ENCODE data around the gene RANBP3.
"Not testable (repeated sequence)": the region's sequence is repeated elsewhere in the genome, so short reads cannot be mapped to it uniquely, and the experiment has no call there.

Gene RANBP3

GRCh38 chr19:5903056-5903623 lies 74.8 kb downstream of the RANBP3 start:
- no peak for DNase-seq (ENCODE audit: low spot score)

GRCh38 chr19:5900976-5901375 lies 77.0 kb downstream of the RANBP3 start:
- DNase-seq (ENCODE audit: low spot score), result no peak

GRCh38 chr19:5899728-5900526 lies 78.0 kb downstream of the RANBP3 start:
- DNase-seq (ENCODE audit: low spot score), result no peak

GRCh38 chr19:5897189-5897969 lies 80.6 kb downstream of the RANBP3 start:
- DNase-seq (ENCODE audit: low spot score), result no peak

GRCh38 chr19:5896365-5897076 lies 81.4 kb downstream of the RANBP3 start:
- DNase-seq (ENCODE audit: low spot score), result no peak

GRCh38 chr19:5895890-5896289 lies 82.0 kb downstream of the RANBP3 start:
- DNase-seq (ENCODE audit: low spot score), result no peak

GRCh38 chr19:5895409-5895808 lies 82.5 kb downstream of the RANBP3 start:
- no peak for DNase-seq (ENCODE audit: low spot score)

GRCh38 chr19:5894704-5895349 lies 83.1 kb downstream of the RANBP3 start:
- no peak for DNase-seq (ENCODE audit: low spot score)

GRCh38 chr19:5893907-5894703 lies 83.8 kb downstream of the RANBP3 start:
- DNase-seq (ENCODE audit: low spot score), result no peak

GRCh38 chr19:5893296-5893903 lies 84.5 kb downstream of the RANBP3 start:
- no peak for DNase-seq (ENCODE audit: low spot score)

GRCh38 chr19:5892772-5893275 lies 85.1 kb downstream of the RANBP3 start:
- no peak for DNase-seq (ENCODE audit: low spot score)

GRCh38 chr19:5891938-5892771 lies 85.8 kb downstream of the RANBP3 start:
- no peak for DNase-seq (ENCODE audit: low spot score)

GRCh38 chr19:5891572-5891937 lies 86.4 kb downstream of the RANBP3 start:
- DNase-seq (ENCODE audit: low spot score), result no peak

GRCh38 chr19:5890099-5890498 lies 87.8 kb downstream of the RANBP3 start:
- no peak for DNase-seq (ENCODE audit: low spot score)

GRCh38 chr19:5889288-5889971 lies 88.5 kb downstream of the RANBP3 start:
- DNase-seq (ENCODE audit: low spot score), result no peak

- DNase-seq (ENCODE audit: low spot score), result not testable (repeated sequence)
These were observed 93.7 kb downstream of the RANBP3 start for GRCh38 chr19:5884065-5884811.

- not testable (repeated sequence) for DNase-seq (ENCODE audit: low spot score)
These were observed 94.6 kb downstream of the RANBP3 start for GRCh38 chr19:5883157-5883873.

Data from COLO829 (cell line).